Mesothelial cell of epicardium (in vitro differentiated cells): ENCODE data around the gene ESYT2. TPM values are rescaled to one million over a fixed set of nuclear protein-coding genes. Genes with fewer than 3 reads are reported as not detected.

Experiments
- DNase-seq, 2 experiments: peaks; one replicate each; pipeline ENCODE4 v3.0.0; 2021; ENCODE audit warnings: low spot score in 2 of 2; ENCODE audit not compliant: unreplicated experiment in 2 of 2
- H3K27ac Mint-ChIP-seq: 2 replicates; pipeline ENCODE4 v1.8.0; 2021; ENCODE audit warnings: mixed read lengths
- H3K27me3 Mint-ChIP-seq: 2 replicates; pipeline ENCODE4 v1.8.0; 2021; ENCODE audit warnings: low read depth, mixed read lengths
- H3K36me3 Mint-ChIP-seq: 2 replicates; pipeline ENCODE4 v1.8.0; 2021; ENCODE audit warnings: mixed read lengths
- H3K4me1 Mint-ChIP-seq: 2 replicates; pipeline ENCODE4 v1.8.0; 2021; ENCODE audit warnings: mixed read lengths
- H3K4me3 Mint-ChIP-seq: 2 replicates; pipeline ENCODE4 v1.8.0; 2021; ENCODE audit warnings: mild to moderate bottlenecking, moderate library complexity, mixed read lengths
- H3K9me3 Mint-ChIP-seq: 2 replicates; pipeline ENCODE4 v1.8.0; 2021; ENCODE audit warnings: mixed read lengths
- CTCF ChIP-seq: fragments of 200-600 bp; sonication (generic); IDR thresholded peaks from one replicate; pipeline ENCODE4 v1.5.0; 2021; ENCODE audit warnings: antibody characterized with exemption; ENCODE audit not compliant: unreplicated experiment
- total RNA-seq: library from RNA; stranded (reverse); gene quantifications from 3 replicates; pipeline ENCODE4 v1.2.1, GENCODE V29; 2021

Gene ESYT2
- total RNA-seq, 1 donor from 2014 or later: 37.1 TPM

GRCh38 chr7:158763454-158764033 is 65.8 kb downstream of the ESYT2 start:
- H3K27ac Mint-ChIP-seq: no peak overlapping the region
- no peaks in the 10 kb centered on the region for H3K9me3 Mint-ChIP-seq
- H3K4me1 Mint-ChIP-seq: no peaks in the 10 kb centered on the region
- peaks cover 30% of the 10 kb centered on the region for H3K36me3 Mint-ChIP-seq
- DNase-seq: no peak
- H3K27me3 Mint-ChIP-seq: no peaks in the 10 kb centered on the region
- TF ChIP-seq CTCF: no peak
- no peak overlapping the region for H3K4me3 Mint-ChIP-seq

GRCh38 chr7:158761945-158762344 is 67.4 kb downstream of the ESYT2 start:
- Mint-ChIP-seq H3K4me3 (no peak overlapping the region), H3K27me3 (no peaks in the 10 kb centered on the region), H3K36me3 (peaks cover 43% of the 10 kb centered on the region), H3K27ac (no peak overlapping the region), H3K9me3 (no peaks in the 10 kb centered on the region), H3K4me1 (no peaks in the 10 kb centered on the region)
- DNase-seq: no peak
- no peak for TF ChIP-seq CTCF

- H3K9me3 Mint-ChIP-seq: no peaks in the 10 kb centered on the region
- no peaks in the 10 kb centered on the region for H3K4me1 Mint-ChIP-seq
- H3K4me3 Mint-ChIP-seq: no peak overlapping the region
- H3K36me3 Mint-ChIP-seq: peaks cover 48% of the 10 kb centered on the region
- H3K27ac Mint-ChIP-seq: no peak overlapping the region
- no peak for DNase-seq
- no peak for TF ChIP-seq CTCF
- H3K27me3 Mint-ChIP-seq: no peaks in the 10 kb centered on the region
These were observed 68.4 kb downstream of the ESYT2 start for GRCh38 chr7:158760936-158761335.

GRCh38 chr7:158760445-158760764 is 68.9 kb downstream of the ESYT2 start:
- Mint-ChIP-seq H3K4me1 (no peaks in the 10 kb centered on the region), H3K4me3 (no peak overlapping the region), H3K9me3 (no peaks in the 10 kb centered on the region), H3K36me3 (peaks cover 48% of the 10 kb centered on the region), H3K27me3 (no peaks in the 10 kb centered on the region), H3K27ac (no peak overlapping the region)
- no peak for DNase-seq
- TF ChIP-seq CTCF: no peak

GRCh38 chr7:158759749-158760444 is 69.4 kb downstream of the ESYT2 start:
- Mint-ChIP-seq H3K36me3 (peaks cover 45% of the 10 kb centered on the region), H3K4me1 (no peaks in the 10 kb centered on the region), H3K27me3 (no peaks in the 10 kb centered on the region), H3K4me3 (no peak overlapping the region), H3K27ac (no peak overlapping the region), H3K9me3 (no peaks in the 10 kb centered on the region)
- no peak for TF ChIP-seq CTCF
- DNase-seq: no peak

GRCh38 chr7:158759245-158759614 is 70.1 kb downstream of the ESYT2 start:
- Mint-ChIP-seq H3K27me3 (no peaks in the 10 kb centered on the region), H3K36me3 (peaks cover 41% of the 10 kb centered on the region), H3K27ac (no peak overlapping the region), H3K4me3 (no peak overlapping the region), H3K4me1 (no peaks in the 10 kb centered on the region), H3K9me3 (no peaks in the 10 kb centered on the region)
- no peak for TF ChIP-seq CTCF
- no peak for DNase-seq
